Measurements from ENCODE around the gene CFAP97D2.
"Not testable (repeated sequence)": the region's sequence is repeated elsewhere in the genome, so short reads cannot be mapped to it uniquely, and the experiment has no call there.

GRCh38 chr13:114176359-114176902, 2.6 kb upstream of the CFAP97D2 start:
- not testable (repeated sequence) for TF ChIP-seq CTCF (IDR thresholded peaks at IDR 0.05; ENCODE audit: extremely low read depth in 1 of 2, insufficient read depth in 1 of 2, low read depth in 1 of 2, low read length in 2 of 2); POLR2A (IDR thresholded peaks at IDR 0.05; ENCODE audit: low read depth, low read length); EZH2 (IDR thresholded peaks at IDR 0.05; ENCODE audit: borderline replicate concordance, low read depth, low read length, severe bottlenecking); MAX (IDR thresholded peaks at IDR 0.05; ENCODE audit: insufficient read depth, insufficient read length); JUN (IDR thresholded peaks at IDR 0.05; ENCODE audit: borderline replicate concordance, insufficient read depth, insufficient read length, low read depth); FOS (IDR thresholded peaks at IDR 0.05; ENCODE audit: borderline replicate concordance, insufficient read depth, low read length); GATA2 (IDR thresholded peaks at IDR 0.05; ENCODE audit: insufficient read depth, insufficient read length, low read depth, low read length); POLR2AphosphoS5 (IDR thresholded peaks at IDR 0.05; ENCODE audit: insufficient read depth, low read depth, low read length); MYC (IDR thresholded peaks at IDR 0.05; ENCODE audit: low read depth, low read length)

Measured in endothelial cell of umbilical vein (primary cell).